Central memory CD8-positive, alpha-beta T cell (primary cell): ENCODE measurements around the gene SHROOM3.

Experiments used
- ATAC-seq: fragments of 150-1000 bp; cut with Tn5 transposase; replicated peaks from 2 replicates; pipeline ENCODE4 v1.10.0; 2022; ENCODE audit warnings: mild to moderate bottlenecking, moderate FRiP score, moderate number of reproducible peaks; ENCODE audit not compliant: poor library complexity, severe bottlenecking; ENCODE audit errors: extremely low read depth
- DNase-seq, 2 donors: peaks; one replicate each; pipeline ENCODE4 v3.0.0; 2021; ENCODE audit warnings: low spot score in 2 of 2
- H3K27ac Mint-ChIP-seq: one replicate; pipeline ENCODE4 v1.8.0; 2022; ENCODE audit warnings: low read depth, mild to moderate bottlenecking, moderate library complexity, mixed read lengths
- H3K27me3 Mint-ChIP-seq: one replicate; pipeline ENCODE4 v1.8.0; 2022; ENCODE audit warnings: mixed read lengths
- H3K36me3 Mint-ChIP-seq: one replicate; pipeline ENCODE4 v1.8.0; 2022; ENCODE audit warnings: mild to moderate bottlenecking, moderate library complexity, mixed read lengths; ENCODE audit not compliant: insufficient read depth
- H3K4me1 Mint-ChIP-seq: one replicate; pipeline ENCODE4 v1.8.0; 2022; ENCODE audit warnings: mixed read lengths
- H3K4me3 Mint-ChIP-seq: one replicate; pipeline ENCODE4 v1.8.0; 2022; ENCODE audit warnings: mild to moderate bottlenecking, moderate library complexity, mixed read lengths
- H3K9me3 Mint-ChIP-seq: one replicate; pipeline ENCODE4 v1.8.0; 2022; ENCODE audit warnings: mixed read lengths

The SHROOM3 gene

DNA sequence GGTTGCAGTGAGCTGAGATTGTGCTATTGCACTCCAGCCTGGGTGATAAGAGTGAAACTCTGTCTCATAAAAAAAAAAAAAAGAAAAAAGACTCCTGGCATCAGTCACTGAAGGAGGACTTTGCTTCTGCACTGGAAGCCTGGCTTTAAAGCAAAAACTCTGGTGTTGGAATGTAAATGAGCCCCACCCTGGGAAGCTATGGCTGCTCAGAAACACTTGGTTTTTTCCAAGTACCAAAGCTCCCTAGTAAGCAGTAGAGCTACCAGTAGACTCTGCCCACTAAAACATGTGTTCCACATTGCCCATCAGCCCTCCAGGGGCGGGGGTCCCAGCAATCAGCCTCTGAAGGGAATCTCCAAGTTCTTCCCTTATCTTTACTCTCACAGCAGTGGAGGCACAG, 154.4 kb downstream of the SHROOM3 start:
- Mint-ChIP-seq H3K9me3 (no peaks in the 10 kb centered on the region), H3K4me3 (no peak overlapping the region), H3K4me1 (no peaks in the 10 kb centered on the region), H3K36me3 (no peaks in the 10 kb centered on the region), H3K27ac (no peak overlapping the region), H3K27me3 (peaks cover 78% of the 10 kb centered on the region)
- no peak for ATAC-seq
- no peak for DNase-seq

DNA sequence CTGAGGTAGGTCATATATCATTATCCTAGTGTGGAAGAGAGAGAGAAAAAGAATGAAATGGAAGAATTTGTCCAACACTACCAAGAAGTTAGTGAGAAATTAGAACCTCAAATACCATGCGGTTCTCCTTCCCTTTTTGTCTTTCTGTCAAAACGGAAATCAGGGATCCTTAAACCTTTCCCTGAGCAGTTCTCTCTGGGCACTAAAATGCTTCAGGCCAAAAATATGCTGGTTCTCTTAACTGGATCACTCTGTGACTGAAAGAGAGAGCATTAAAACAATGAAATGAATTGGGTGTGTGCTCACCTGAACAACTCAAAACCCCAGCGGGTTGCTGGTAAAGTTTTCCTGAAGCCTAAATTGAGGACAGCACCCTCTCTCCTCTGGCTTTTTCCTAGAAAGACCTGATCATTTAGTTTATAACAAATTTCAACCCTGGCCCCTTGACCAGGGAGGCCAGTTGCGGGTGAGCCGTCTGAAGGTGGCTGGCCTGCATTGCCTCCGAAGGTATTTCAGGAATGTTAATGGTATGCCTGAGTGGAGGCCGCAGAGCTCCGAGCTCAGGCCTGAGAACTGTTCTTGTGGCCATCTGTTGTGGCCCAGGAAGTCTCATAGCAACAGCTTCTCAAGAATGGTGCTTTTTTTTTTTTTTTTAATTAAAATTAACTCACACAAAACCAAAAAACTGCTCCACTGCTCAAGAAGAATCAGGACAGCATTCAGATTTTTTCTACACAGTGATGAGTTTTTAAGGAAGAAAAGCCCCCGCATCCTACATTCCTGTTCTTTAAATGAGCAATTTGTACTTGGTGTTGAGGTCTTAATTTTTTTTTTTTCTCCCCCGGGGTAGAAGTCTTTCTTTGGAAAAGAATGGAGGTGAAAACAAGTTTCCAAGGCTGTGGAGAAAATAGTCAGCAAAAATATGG, 155.1 kb downstream of the SHROOM3 start:
- Mint-ChIP-seq H3K4me3 (no peak overlapping the region), H3K4me1 (no peaks in the 10 kb centered on the region), H3K9me3 (no peaks in the 10 kb centered on the region), H3K36me3 (no peaks in the 10 kb centered on the region), H3K27me3 (peaks cover 76% of the 10 kb centered on the region), H3K27ac (no peak overlapping the region)
- ATAC-seq (no peak), DNase-seq (no peak)

DNA sequence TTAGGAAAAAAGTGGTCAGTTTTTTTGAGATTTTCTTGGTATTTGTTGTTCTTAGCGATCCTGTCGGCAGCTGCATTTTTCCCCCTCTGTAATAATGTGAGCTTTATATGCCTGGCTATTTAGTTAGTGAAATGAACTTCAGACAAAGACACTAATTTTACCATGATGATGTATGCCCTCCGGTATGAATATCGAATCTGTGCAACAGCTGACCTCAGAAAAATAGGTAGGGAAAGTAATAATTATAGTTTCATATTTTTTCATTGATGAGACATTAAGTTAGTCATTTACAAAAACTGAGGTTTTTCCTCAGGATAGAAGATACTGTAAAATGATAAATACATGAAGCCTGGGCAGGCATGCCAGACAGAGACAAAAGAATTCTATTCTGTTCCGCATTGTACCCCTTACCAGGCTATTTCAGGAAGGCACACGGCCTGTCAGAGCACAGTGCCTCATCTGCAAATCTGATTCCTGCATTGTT, 155.8 kb downstream of the SHROOM3 start:
- no peak overlapping the region for H3K27ac Mint-ChIP-seq
- no peaks in the 10 kb centered on the region for H3K9me3 Mint-ChIP-seq
- no peak for ATAC-seq
- H3K4me1 Mint-ChIP-seq = no peaks in the 10 kb centered on the region
- no peaks in the 10 kb centered on the region for H3K36me3 Mint-ChIP-seq
- H3K27me3 Mint-ChIP-seq = peaks cover 69% of the 10 kb centered on the region
- no peak for DNase-seq
- no peak overlapping the region for H3K4me3 Mint-ChIP-seq

DNA sequence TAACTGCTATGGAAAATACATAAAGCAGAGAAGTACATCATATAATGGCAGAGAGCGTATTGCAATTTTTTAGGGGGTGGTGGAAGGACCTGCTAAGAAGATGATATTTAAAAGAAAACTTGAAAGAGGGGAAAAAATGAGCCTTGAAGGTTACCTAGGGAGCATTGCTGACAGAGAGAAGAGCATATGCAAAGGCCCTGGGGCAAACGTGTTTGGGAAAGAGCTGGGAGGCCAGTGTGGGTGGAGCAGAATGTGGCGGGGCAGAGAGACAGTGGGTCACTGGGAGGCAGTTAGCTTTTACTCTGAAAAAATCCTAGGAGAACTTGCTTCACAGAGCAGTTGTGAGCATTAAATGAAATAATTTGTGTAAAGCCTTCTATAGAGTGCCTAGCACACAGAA, 157.0 kb downstream of the SHROOM3 start:
- Mint-ChIP-seq H3K27ac (no peak overlapping the region), H3K27me3 (peaks cover 62% of the 10 kb centered on the region), H3K4me1 (no peaks in the 10 kb centered on the region), H3K36me3 (no peaks in the 10 kb centered on the region), H3K4me3 (no peak overlapping the region), H3K9me3 (no peaks in the 10 kb centered on the region)
- DNase-seq (no peak), ATAC-seq (no peak)

DNA sequence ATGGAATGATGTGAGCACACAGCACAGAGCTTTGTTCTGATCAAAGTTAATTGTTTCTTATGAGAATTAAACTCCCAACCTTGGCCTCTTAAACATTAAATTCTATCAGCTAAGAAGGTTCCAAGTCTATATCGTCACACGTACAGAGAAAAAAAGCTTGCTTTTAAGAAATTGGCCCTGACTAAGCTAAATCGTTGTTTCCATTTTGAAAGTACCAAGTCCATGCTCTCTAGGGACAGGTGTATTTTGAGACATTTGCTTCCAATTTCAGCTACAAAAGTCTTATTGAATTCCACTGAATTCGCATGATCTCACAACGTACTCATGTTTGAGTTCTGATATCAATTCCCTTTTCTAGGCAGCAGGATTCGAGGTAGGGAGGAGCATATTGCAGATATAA, 157.4 kb downstream of the SHROOM3 start:
- Mint-ChIP-seq H3K27me3 (peaks cover 62% of the 10 kb centered on the region), H3K4me3 (no peak overlapping the region), H3K36me3 (no peaks in the 10 kb centered on the region), H3K4me1 (no peaks in the 10 kb centered on the region), H3K27ac (no peak overlapping the region), H3K9me3 (no peaks in the 10 kb centered on the region)
- no peak for DNase-seq
- no peak for ATAC-seq

DNA sequence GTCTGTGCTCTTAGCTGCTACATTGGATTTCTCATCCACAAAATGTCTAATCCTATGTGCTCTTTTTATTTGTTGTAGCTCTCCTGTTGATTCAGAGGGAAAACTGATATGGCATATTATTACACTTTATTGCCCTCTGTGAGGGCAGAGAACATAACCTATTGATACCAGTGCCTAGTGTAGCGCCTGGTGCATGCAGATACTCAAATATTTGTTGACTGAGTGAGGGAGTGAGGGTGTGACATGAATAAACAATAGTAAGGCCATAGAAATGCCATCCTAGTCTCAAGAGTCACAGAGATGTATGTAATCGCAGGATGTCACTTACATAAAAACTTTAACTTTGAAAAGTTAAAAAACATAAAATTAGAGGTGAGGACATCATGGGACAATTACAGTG, 159.1 kb downstream of the SHROOM3 start:
- H3K36me3 Mint-ChIP-seq = no peaks in the 10 kb centered on the region
- H3K4me3 Mint-ChIP-seq = no peak overlapping the region
- DNase-seq (no peak), ATAC-seq (no peak)
- H3K4me1 Mint-ChIP-seq = no peaks in the 10 kb centered on the region
- H3K27ac Mint-ChIP-seq = no peak overlapping the region
- H3K27me3 Mint-ChIP-seq = peaks cover 63% of the 10 kb centered on the region
- no peaks in the 10 kb centered on the region for H3K9me3 Mint-ChIP-seq

DNA sequence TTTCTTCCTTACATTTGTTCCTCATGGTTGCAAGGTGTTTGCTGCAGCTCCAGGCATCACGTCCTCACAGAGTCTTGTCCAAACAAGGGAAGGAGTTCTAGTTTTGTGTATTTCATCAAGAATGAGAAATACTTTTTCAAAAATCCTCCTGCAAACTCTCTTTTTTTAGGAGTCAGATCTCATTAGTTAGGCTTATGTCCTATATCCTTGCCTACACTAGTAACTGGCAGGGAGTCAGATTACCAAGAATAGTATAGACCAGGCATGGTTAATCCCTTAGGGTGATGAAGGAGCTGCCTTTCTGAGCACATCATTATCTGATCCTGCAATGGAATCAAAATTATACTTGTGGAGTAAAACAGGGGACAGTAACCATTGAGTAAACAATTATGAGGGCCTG, 160.4 kb downstream of the SHROOM3 start:
- H3K27me3 Mint-ChIP-seq = peaks cover 63% of the 10 kb centered on the region
- DNase-seq (no peak), ATAC-seq (no peak)
- H3K9me3 Mint-ChIP-seq = no peaks in the 10 kb centered on the region
- no peak overlapping the region for H3K4me3 Mint-ChIP-seq
- no peak overlapping the region for H3K27ac Mint-ChIP-seq
- H3K4me1 Mint-ChIP-seq = no peaks in the 10 kb centered on the region
- no peaks in the 10 kb centered on the region for H3K36me3 Mint-ChIP-seq

DNA sequence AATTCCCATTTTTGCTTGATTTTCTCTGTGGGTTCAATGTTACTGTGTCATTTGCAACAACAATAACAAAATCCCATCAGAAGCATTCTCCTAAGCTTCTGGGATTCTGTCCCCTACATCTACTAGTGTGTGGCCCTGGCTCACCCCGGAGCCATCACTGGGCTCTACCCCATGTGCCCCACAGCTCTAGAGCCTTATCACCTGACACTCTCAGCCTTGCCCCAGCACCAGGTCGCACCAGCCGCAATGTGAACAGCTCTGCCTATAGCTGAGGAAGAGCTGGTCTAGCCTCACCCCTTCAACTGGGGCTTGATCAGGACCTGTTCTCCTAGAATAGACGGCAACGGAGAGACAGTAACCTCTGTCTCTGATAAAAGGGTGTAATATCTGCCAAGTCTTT, 161.7 kb downstream of the SHROOM3 start:
- Mint-ChIP-seq H3K9me3 (no peaks in the 10 kb centered on the region), H3K36me3 (no peaks in the 10 kb centered on the region), H3K4me1 (no peaks in the 10 kb centered on the region), H3K27me3 (peaks cover 51% of the 10 kb centered on the region), H3K27ac (no peak overlapping the region), H3K4me3 (no peak overlapping the region)
- no peak for ATAC-seq
- DNase-seq = no peak

DNA sequence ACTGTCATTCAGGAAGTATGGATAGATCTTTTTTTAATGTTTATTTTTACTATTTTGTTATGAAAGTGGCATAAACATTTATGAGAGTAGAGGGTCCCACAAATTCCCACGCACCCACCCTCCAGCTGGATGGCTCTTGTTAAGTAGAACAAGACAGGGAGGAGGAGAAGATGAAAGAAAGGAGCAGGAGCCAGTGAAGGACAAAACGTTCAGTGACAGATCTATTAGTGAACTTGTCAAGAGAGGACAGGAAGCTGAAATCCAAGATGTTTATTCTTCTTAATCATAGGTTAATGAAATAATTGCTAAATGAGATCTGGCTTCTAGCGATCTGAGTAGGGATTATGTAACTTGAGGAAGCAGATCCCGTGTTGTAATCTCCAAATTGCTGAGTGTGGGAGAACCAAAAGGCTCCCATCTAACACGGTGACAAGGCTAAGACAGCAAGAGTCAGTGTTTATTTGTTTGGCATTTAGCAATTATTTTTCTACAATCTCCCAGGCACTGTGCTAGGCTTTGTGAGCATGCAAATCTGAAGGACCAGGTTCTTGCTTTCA, 162.5 kb downstream of the SHROOM3 start:
- H3K4me1 Mint-ChIP-seq = no peaks in the 10 kb centered on the region
- H3K36me3 Mint-ChIP-seq = no peaks in the 10 kb centered on the region
- DNase-seq = no peak
- H3K27ac Mint-ChIP-seq = no peak overlapping the region
- no peak overlapping the region for H3K4me3 Mint-ChIP-seq
- ATAC-seq = no peak
- peaks cover 43% of the 10 kb centered on the region for H3K27me3 Mint-ChIP-seq
- no peaks in the 10 kb centered on the region for H3K9me3 Mint-ChIP-seq

DNA sequence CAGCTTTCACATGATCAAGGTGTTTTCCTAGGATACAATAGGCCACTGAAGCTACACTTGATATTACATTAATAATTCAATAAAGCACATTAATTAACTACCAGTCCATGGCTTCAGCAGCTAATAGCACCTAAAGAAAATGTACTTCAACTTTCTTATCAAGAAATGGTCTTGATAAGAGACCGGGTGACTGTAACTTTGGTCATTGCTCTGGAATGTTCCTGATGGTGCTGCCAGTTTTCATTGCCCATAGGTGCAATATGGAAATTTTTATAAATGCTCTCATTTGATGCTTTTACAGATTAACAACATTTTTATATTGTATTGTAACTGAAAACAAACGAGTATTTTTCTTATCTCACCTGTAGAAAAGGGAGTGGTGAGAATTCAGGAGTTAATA, 165.4 kb downstream of the SHROOM3 start:
- no peak overlapping the region for H3K27ac Mint-ChIP-seq
- DNase-seq (no peak), ATAC-seq (no peak)
- H3K9me3 Mint-ChIP-seq = no peaks in the 10 kb centered on the region
- H3K36me3 Mint-ChIP-seq = no peaks in the 10 kb centered on the region
- no peaks in the 10 kb centered on the region for H3K4me1 Mint-ChIP-seq
- H3K27me3 Mint-ChIP-seq = peaks cover 50% of the 10 kb centered on the region
- H3K4me3 Mint-ChIP-seq = no peak overlapping the region

DNA sequence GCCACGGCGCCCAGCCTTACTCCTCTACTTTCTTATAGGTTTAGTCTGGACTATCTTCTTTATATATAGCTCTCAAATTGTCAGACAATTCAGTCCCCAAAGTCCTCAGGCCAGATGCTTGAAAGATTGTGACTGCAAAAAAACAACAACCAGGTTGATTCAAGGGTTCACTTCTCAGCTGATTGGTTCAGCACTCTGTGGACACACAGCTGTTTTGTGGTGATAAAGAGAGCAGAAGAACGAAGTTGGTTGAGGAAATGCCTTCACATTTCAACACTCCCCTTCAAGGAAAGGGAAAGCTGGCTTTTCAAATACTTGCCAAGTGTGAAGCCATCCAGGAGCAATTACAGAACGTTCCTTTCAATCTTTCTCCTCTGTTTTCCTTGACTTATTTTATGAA, 166.8 kb downstream of the SHROOM3 start:
- Mint-ChIP-seq H3K27ac (no peak overlapping the region), H3K36me3 (no peaks in the 10 kb centered on the region), H3K9me3 (no peaks in the 10 kb centered on the region), H3K27me3 (peaks cover 48% of the 10 kb centered on the region), H3K4me1 (no peaks in the 10 kb centered on the region), H3K4me3 (no peak overlapping the region)
- DNase-seq (no peak), ATAC-seq (no peak)

DNA sequence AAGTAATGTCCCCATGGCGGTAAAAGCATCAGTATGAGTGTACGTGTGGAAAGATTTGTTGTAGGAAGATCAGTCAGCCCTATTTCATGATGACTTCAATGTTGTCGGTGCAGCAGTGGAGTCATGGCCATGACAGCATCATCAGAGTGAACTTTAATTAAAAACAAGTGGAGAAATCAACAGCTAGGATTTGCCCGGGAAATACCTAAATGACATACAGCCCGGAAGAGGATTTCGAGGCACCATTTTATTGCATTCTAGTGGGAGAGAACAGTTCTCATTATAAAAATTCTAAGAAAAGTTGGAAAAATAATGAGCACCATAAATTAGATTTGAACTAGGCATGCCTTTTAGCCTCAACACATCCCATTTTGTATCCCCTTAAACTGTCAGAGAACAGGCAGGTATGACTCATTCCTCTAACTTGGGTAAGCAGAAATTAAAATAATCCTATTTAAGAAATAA, 170.1 kb downstream of the SHROOM3 start:
- ATAC-seq = no peak
- no peak overlapping the region for H3K4me3 Mint-ChIP-seq
- no peaks in the 10 kb centered on the region for H3K4me1 Mint-ChIP-seq

DNA sequence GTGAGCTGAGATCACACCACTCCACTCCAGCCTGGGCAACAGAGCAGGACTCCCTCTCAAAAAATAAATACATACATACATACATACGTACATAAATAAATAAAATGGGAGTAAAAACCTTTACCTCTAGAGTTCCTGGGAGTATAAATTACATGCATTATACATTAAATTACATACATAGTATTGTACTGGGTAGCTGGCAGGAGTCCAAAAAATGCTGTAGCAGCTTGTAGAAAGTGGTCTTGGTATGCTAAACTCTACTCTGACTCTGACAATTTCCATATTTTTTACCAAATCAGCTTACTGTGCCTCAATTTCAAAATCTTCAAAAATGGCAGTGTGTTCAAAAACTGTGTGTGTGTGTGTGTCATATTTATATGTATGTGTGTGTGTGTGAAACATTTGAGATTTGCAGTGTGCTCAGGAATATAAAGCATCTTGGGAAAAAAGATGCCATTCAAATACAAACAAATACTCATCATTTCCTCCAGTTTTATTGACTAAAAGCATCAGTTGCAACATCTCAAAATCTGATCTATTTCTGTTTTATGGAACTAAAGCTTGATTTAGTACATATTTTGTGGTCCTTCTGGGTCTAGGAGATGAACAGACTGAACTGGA, 171.7 kb downstream of the SHROOM3 start:
- Mint-ChIP-seq H3K4me3 (no peak overlapping the region), H3K27ac (no peak overlapping the region), H3K27me3 (peaks cover 37% of the 10 kb centered on the region), H3K4me1 (no peaks in the 10 kb centered on the region), H3K36me3 (peaks cover 1% of the 10 kb centered on the region), H3K9me3 (no peaks in the 10 kb centered on the region)
- no peak for ATAC-seq
- no peak for DNase-seq

More for the DNA sequence above, 170.1 kb downstream of the SHROOM3 start:
- no peaks in the 10 kb centered on the region for H3K9me3 Mint-ChIP-seq
- no peak overlapping the region for H3K27ac Mint-ChIP-seq
- DNase-seq = no peak
- H3K36me3 Mint-ChIP-seq = no peaks in the 10 kb centered on the region
- H3K27me3 Mint-ChIP-seq = peaks cover 25% of the 10 kb centered on the region
